Ectodermal cell (in vitro differentiated cells): Measurements from ENCODE around the gene ABO.
"Not testable (repeated sequence)": the region's sequence is repeated elsewhere in the genome, so short reads cannot be mapped to it uniquely, and the experiment has no call there.

Source experiments
- H3K27ac ChIP-seq: 2 replicates; pipeline ENCODE4 v1.7.0; 2013; ENCODE audit warnings: mild to moderate bottlenecking, low read depth, low read length; ENCODE audit not compliant: insufficient read depth, poor library complexity, severe bottlenecking
- H3K27me3 ChIP-seq: 2 replicates; pipeline ENCODE4 v1.7.0; 2013; ENCODE audit warnings: mild to moderate bottlenecking, low read length; ENCODE audit not compliant: insufficient read depth, control insufficient read depth, poor library complexity, severe bottlenecking
- H3K36me3 ChIP-seq: one replicate; pipeline ENCODE4 v1.7.0; 2013; ENCODE audit warnings: low read length; ENCODE audit not compliant: control insufficient read depth, insufficient read depth
- H3K4me1 ChIP-seq: one replicate; pipeline ENCODE4 v1.7.0; 2013; ENCODE audit warnings: low read length; ENCODE audit not compliant: control insufficient read depth, insufficient read depth
- H3K4me3 ChIP-seq: 2 replicates; pipeline ENCODE4 v1.7.0; 2013; ENCODE audit warnings: low read depth, low read length, control low read depth; ENCODE audit not compliant: insufficient read depth
- H3K9me3 ChIP-seq: 2 replicates; pipeline ENCODE4 v1.7.0; 2013; ENCODE audit warnings: mild to moderate bottlenecking, low read length, moderate library complexity; ENCODE audit not compliant: control insufficient read depth
- WGBS, 2 experiments: methylation state at CpG; one replicate each; pipeline ENCODE4 v1.1.7; 2013; ENCODE audit warnings: missing lambda C conversion rate in 2 of 2; 5-methylcytosine and 5-hydroxymethylcytosine counted together

The ABO gene

GRCh38 chr9:133286523-133286922 is 11.5 kb upstream of the ABO start:
- WGBS, 2 experiments, result 58 to 62% methylated on average over 1 to 2 of the region's 2 CpGs
- H3K4me3 ChIP-seq, result no peak overlapping the region
- H3K27me3 ChIP-seq, result no peaks in the 10 kb centered on the region
- no peaks in the 10 kb centered on the region for H3K36me3 ChIP-seq
- no peak overlapping the region for H3K27ac ChIP-seq
- no peaks in the 10 kb centered on the region for H3K4me1 ChIP-seq
- peaks cover 8% of the 10 kb centered on the region for H3K9me3 ChIP-seq

DNA sequence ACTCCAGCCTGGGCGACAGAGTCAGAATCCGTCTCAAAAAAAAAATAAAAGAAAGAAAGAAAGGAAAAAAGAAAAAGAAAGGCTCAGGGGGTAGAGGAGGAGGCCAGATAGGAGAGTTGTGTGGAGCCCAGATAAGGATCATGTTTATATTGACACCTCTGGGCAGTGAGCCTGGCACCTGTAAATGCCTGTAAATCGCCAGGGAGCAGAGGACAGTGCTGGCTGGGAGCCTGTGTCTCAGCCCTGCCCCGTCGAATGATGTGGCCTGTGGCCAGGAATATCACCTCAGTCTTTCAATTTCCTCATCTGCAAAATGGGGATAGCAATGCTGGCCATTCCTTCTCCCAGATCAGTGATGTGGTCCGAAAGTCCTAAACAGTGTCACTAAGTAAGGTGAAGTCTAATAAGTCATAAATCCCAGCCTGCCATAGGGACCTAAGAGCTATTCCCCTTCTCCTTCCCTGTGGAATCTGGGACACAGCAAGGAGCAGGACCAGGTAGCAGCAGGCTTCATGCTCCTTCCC is 10.3 kb upstream of the ABO start:
- no peak overlapping the region for H3K27ac ChIP-seq
- WGBS, 2 experiments, result 75 to 82% methylated on average over 6 of the region's 6 CpGs
- H3K36me3 ChIP-seq, result no peaks in the 10 kb centered on the region
- H3K4me3 ChIP-seq, result no peak overlapping the region
- peaks cover 3% of the 10 kb centered on the region for H3K9me3 ChIP-seq
- no peaks in the 10 kb centered on the region for H3K27me3 ChIP-seq
- H3K4me1 ChIP-seq, result no peaks in the 10 kb centered on the region

- WGBS, 2 experiments, result 88% methylated on average over 8 of the region's 8 CpGs
- H3K27ac ChIP-seq, result no peak overlapping the region
Measured at GRCh38 chr9:133284362-133284761, 9.4 kb upstream of the ABO start.

GRCh38 chr9:133283255-133284032 is 8.4 kb upstream of the ABO start:
- 90 to 93% methylated on average over 16 of the region's 16 CpGs for WGBS, 2 experiments
- H3K27me3 ChIP-seq, H3K4me1 ChIP-seq, H3K27ac ChIP-seq, H3K9me3 ChIP-seq, H3K4me3 ChIP-seq, H3K36me3 ChIP-seq: not testable (repeated sequence)

More at GRCh38 chr9:133284362-133284761, 9.4 kb upstream of the ABO start:
- no peak overlapping the region for H3K4me3 ChIP-seq
- no peaks in the 10 kb centered on the region for H3K4me1 ChIP-seq
- H3K36me3 ChIP-seq, result no peaks in the 10 kb centered on the region
- peaks cover 3% of the 10 kb centered on the region for H3K9me3 ChIP-seq
- no peaks in the 10 kb centered on the region for H3K27me3 ChIP-seq

GRCh38 chr9:133282464-133283238 is 7.7 kb upstream of the ABO start:
- no peaks in the 10 kb centered on the region for H3K4me1 ChIP-seq
- WGBS, 2 experiments, result 79 to 84% methylated on average over 7 of the region's 7 CpGs
- H3K36me3 ChIP-seq, result no peaks in the 10 kb centered on the region
- no peak overlapping the region for H3K27ac ChIP-seq
- peaks cover 8% of the 10 kb centered on the region for H3K27me3 ChIP-seq
- H3K9me3 ChIP-seq, result peaks cover 3% of the 10 kb centered on the region
- no peak overlapping the region for H3K4me3 ChIP-seq

GRCh38 chr9:133280392-133280791 is 5.4 kb upstream of the ABO start:
- Histone ChIP-seq H3K27me3 (peaks cover 30% of the 10 kb centered on the region), H3K27ac (no peak overlapping the region), H3K36me3 (no peaks in the 10 kb centered on the region), H3K4me3 (no peak overlapping the region), H3K4me1 (peaks cover 6% of the 10 kb centered on the region), H3K9me3 (no peaks in the 10 kb centered on the region)
- WGBS, 2 experiments, result 84 to 85% methylated on average over 5 of the region's 5 CpGs

DNA sequence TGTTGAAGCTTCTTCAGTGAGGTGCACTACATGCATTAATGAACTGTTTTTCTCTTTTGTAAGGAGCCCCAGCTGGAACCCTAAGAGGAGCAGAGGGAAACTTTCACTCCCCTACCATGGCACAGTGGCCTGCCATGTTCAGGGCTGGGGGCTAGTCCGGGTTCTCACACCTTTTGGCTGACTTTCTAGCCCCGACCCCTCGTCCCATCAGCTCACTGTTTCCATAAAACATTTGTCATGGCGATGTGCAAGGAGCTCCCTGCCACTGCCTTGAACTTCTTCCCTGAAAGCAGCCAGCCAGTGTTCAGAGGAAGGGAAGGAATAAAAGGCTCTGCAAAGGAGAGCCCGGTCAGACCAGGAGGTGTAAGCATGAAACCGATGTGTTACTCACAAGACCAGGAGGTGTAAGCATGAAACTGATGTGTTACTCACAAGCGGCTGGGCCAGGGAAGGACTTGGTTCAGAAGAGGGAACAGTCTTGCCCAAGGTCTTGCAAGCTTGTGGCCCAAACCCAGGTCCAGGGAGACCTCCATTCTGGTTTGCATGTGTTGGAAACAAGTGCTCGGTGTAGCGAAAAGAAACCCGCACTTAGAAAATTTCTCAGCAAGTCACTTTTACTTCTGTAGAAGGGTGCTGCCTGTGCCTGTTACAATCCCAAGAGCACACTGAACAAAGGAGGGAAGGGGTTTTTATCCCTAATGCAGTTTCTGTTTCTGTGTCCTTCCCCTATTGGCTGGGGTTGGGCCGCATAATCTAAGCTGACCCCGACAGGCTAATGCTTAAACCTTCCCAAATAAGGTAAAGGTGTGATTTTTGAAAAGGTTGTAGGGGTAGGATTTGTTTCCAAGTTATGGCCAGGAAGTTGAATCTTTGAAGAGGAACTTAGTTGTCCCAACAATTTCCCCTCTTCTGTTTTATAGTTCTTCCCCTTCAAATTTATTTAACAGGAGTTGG is 3.4 kb upstream of the ABO start:
- no peaks in the 10 kb centered on the region for H3K9me3 ChIP-seq

DNA sequence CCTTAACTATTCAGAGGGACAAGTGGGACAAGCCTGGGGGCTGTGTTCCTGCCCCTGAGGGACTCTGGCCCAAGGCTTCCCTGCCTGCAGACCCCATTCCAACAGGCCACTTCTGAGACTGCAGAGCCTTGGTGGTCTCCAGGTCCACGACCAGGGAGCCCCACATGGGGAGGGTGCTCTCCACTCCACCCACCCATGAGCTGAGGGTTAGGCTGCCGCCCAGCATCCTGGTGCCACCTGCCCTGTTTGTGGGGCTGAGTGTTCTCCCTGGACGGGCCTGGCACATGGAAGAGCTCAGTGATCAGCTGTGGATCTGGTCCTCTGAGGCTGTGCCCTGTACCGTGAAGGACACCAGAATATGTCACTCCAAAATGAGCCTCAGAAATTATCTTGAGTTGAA is 2.5 kb upstream of the ABO start:
- Histone ChIP-seq H3K4me1 (peaks cover 7% of the 10 kb centered on the region), H3K4me3 (no peak overlapping the region), H3K9me3 (no peaks in the 10 kb centered on the region), H3K27me3 (peaks cover 60% of the 10 kb centered on the region), H3K27ac (no peak overlapping the region), H3K36me3 (no peaks in the 10 kb centered on the region)
- 86% methylated on average over 4 of the region's 4 CpGs for WGBS, 2 experiments

More for the DNA sequence above, 3.4 kb upstream of the ABO start:
- no peak overlapping the region for H3K4me3 ChIP-seq
- peaks cover 7% of the 10 kb centered on the region for H3K4me1 ChIP-seq
- peaks cover 50% of the 10 kb centered on the region for H3K27me3 ChIP-seq
- 90 to 91% methylated on average over 12 of the region's 12 CpGs for WGBS, 2 experiments
- no peaks in the 10 kb centered on the region for H3K36me3 ChIP-seq
- no peak overlapping the region for H3K27ac ChIP-seq

DNA sequence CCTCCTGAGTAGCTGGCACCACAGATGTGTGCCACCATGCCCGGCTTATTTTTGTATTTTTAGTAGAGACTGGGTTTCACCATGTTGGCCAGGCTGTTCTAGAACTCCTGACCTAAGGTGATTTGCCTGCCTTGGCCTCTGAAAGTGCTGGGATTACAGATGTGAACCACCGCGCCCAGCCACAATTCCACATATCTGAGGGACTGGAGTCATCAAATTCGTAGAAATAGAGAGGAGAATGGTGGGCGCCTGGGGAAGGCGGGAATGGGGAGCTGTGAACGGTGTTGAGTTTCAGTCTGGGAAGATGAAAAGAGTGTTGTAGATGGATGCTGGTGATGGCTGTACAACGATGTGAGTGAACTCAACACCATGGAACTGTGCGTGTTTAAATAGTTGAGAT is 1.9 kb upstream of the ABO start:
- Histone ChIP-seq H3K36me3 (no peaks in the 10 kb centered on the region), H3K9me3 (no peaks in the 10 kb centered on the region), H3K27ac (no peak overlapping the region), H3K4me1 (peaks cover 7% of the 10 kb centered on the region), H3K4me3 (no peak overlapping the region), H3K27me3 (peaks cover 65% of the 10 kb centered on the region)
- WGBS, 2 experiments, result 90 to 91% methylated on average over 9 of the region's 9 CpGs
